ENCODE results near the gene STX17. TPM values are rescaled to one million over a fixed set of nuclear protein-coding genes. Genes with fewer than 3 reads are reported as not detected.

Gene STX17
- total RNA-seq, 1 experiment from 2014 or later: 11.5 TPM

GRCh38 chr9:99971410-99971809 is 65.0 kb downstream of the STX17 start:
- Histone ChIP-seq H3K27me3 (ENCODE audit: control insufficient read depth, insufficient read depth, low read length) (no peaks in the 10 kb centered on the region), H3K36me3 (ENCODE audit: control insufficient read depth, insufficient read depth, low read length) (no peaks in the 10 kb centered on the region; the same call in 1 of the 2 replicates), H3K27ac (ENCODE audit: low read length) (no peak overlapping the region), H3K9me3 (ENCODE audit: control insufficient read depth, insufficient read depth, low read depth, low read length) (no peaks in the 10 kb centered on the region), H3K4me1 (ENCODE audit: control insufficient read depth, insufficient read depth, low read length) (no peaks in the 10 kb centered on the region; the same call in 1 of the 2 replicates), H3K4me3 (ENCODE audit: low read depth in 2 of 2, low read length in 2 of 2) (no peak overlapping the region)
- POLR2A ChIA-PET: no interaction called here
- TF ChIP-seq REST (IDR thresholded peaks at IDR 0.05; ENCODE audit: insufficient read depth in 1 of 2, low read depth in 2 of 2, low read length in 1 of 2): no peak
- TF ChIP-seq CTCF (IDR thresholded peaks at IDR 0.05): no peak
- TF ChIP-seq POLR2AphosphoS5 (IDR thresholded peaks at IDR 0.05; ENCODE audit: low read depth, low read length): no peak
- TF ChIP-seq SIN3A (IDR thresholded peaks at IDR 0.05; ENCODE audit: borderline replicate concordance, insufficient read depth, low read depth, low read length): no peak
- no peak for TF ChIP-seq TCF7L2 (IDR thresholded peaks at IDR 0.05; ENCODE audit: low read depth, low read length)
- ATAC-seq (no peak), DNase-seq (ENCODE audit: low read depth, low spot score) (no peak)
- in situ Hi-C loops (cut with HindIII; ENCODE audit: low pct_unique_long_range_greater_than_20kb, low sequenced_read_pairs) (no loop called here), intact Hi-C loops (cut with micrococcal nuclease; ENCODE audit: unreplicated experiment) (no loop called here)
- no TSS peak for BruUV-seq (replicated peaks)
- CTCF ChIA-PET: interaction anchor here (0.7 kb wide), 1 partner anchor 130 kb away, joined by 7 read pairs; no protein-coding TSS in a partner anchor

- H3K36me3 ChIP-seq (ENCODE audit: control insufficient read depth, insufficient read depth, low read length): no peaks in the 10 kb centered on the region; the same call in 1 of the 2 replicates
- ATAC-seq (no peak), DNase-seq (ENCODE audit: low read depth, low spot score) (no peak)
- BruUV-seq (replicated peaks): no TSS peak
- H3K4me3 ChIP-seq (ENCODE audit: low read depth in 2 of 2, low read length in 2 of 2): no peak overlapping the region
- no peaks in the 10 kb centered on the region for H3K4me1 ChIP-seq (ENCODE audit: control insufficient read depth, insufficient read depth, low read length)
- H3K27me3 ChIP-seq (ENCODE audit: control insufficient read depth, insufficient read depth, low read length): no peaks in the 10 kb centered on the region
- H3K9me3 ChIP-seq (ENCODE audit: control insufficient read depth, insufficient read depth, low read depth, low read length): no peaks in the 10 kb centered on the region
- in situ Hi-C loops (cut with HindIII; ENCODE audit: low pct_unique_long_range_greater_than_20kb, low sequenced_read_pairs): no loop called here
- intact Hi-C loops (cut with micrococcal nuclease; ENCODE audit: unreplicated experiment): no loop called here
- CTCF ChIA-PET: no interaction called here
- H3K27ac ChIP-seq (ENCODE audit: low read length): no peak overlapping the region
- POLR2A ChIA-PET: no interaction called here
- TF ChIP-seq TCF7L2 (IDR thresholded peaks at IDR 0.05; ENCODE audit: low read depth, low read length): no peak
- TF ChIP-seq CTCF (IDR thresholded peaks at IDR 0.05): no peak
- no peak for TF ChIP-seq SIN3A (IDR thresholded peaks at IDR 0.05; ENCODE audit: borderline replicate concordance, insufficient read depth, low read depth, low read length)
- TF ChIP-seq POLR2AphosphoS5 (IDR thresholded peaks at IDR 0.05; ENCODE audit: low read depth, low read length): no peak
- no peak for TF ChIP-seq REST (IDR thresholded peaks at IDR 0.05; ENCODE audit: insufficient read depth in 1 of 2, low read depth in 2 of 2, low read length in 1 of 2)
These were observed 67.0 kb downstream of the STX17 start for GRCh38 chr9:99973455-99973854.
